HG02884 (cell line): Measurements from ENCODE around the gene CHST8.

Experiments used
- ATAC-seq: cut with Tn5 transposase; IDR thresholded peaks from one replicate; pipeline ENCODE4 v1.9.1; 2021; ENCODE audit warnings: mild to moderate bottlenecking, moderate library complexity; ENCODE audit not compliant: unreplicated experiment

Gene CHST8

GRCh38 chr19:33673258-33673875, 51.6 kb downstream of the CHST8 start:
- ATAC-seq: no peak

GRCh38 chr19:33673996-33674625, 52.4 kb downstream of the CHST8 start:
- ATAC-seq: no peak

- ATAC-seq: no peak
Observed at GRCh38 chr19:33674626-33675367, 53.0 kb downstream of the CHST8 start.

GRCh38 chr19:33675501-33676124, 53.9 kb downstream of the CHST8 start:
- no peak for ATAC-seq

DNA sequence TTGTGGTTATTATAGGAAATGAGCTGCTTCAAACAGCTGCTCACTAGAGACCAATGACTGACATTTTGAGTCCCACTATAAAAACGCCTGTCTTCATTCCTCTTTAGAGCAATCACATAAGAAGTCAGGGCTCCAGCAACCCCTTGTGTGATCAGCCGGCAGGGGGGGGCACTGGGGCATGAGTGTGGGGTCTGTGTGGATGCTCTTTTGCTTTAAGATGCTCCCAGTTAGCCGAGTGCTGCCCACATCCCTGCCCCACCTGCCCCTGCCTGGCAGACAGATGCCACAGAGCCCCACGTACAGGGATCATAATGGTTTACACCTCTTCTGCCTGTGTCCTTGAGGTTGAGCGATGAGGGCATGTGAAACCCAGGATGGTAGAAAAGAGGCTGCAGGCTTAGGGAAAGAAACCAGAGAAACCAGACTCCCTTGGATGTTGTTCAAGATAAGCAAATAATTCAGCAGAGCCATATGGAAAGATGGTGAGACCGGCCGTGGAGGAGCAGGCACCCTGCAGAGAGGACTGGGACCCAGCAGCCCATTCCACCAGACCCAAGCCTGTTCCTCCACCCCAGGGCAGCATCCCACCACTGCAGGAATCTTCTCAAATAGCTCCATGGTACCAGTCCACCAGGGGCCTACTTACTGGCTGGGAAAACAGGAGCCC, 55.4 kb downstream of the CHST8 start:
- no peak for ATAC-seq

- ATAC-seq: no peak
Observed at GRCh38 chr19:33677745-33678426, 56.1 kb downstream of the CHST8 start.

GRCh38 chr19:33678796-33679585, 57.2 kb downstream of the CHST8 start:
- no peak for ATAC-seq

GRCh38 chr19:33679696-33680095, 57.9 kb downstream of the CHST8 start:
- no peak for ATAC-seq

DNA sequence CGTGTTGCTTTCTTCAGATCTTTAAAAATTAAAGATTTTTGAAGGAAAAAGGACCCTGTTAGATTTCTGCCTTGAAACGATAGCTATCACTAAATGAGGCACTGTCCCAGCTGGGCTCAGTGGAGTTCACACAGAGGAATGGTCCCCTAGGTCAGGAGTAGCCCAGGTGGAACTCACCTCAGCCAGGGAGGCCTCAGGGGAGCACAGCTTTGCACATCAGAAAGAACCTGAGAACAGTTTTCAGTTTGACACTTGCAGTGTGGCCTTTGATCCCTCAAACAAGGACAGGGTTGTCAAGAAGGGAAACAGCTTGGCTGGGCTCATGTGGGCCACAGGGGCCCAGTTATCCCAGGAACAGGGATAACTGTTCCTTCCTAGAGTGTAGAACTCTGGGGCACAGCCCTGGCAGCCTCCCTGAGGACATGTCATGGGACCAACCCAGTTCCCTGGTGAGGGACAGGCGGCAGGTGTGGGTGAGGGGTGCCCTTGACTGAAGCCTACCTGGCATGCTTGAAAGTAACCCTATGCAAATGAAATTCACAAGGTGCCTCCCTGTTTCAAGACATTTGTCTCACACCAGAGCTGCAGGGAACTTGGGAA, 59.4 kb downstream of the CHST8 start:
- ATAC-seq: no peak

DNA sequence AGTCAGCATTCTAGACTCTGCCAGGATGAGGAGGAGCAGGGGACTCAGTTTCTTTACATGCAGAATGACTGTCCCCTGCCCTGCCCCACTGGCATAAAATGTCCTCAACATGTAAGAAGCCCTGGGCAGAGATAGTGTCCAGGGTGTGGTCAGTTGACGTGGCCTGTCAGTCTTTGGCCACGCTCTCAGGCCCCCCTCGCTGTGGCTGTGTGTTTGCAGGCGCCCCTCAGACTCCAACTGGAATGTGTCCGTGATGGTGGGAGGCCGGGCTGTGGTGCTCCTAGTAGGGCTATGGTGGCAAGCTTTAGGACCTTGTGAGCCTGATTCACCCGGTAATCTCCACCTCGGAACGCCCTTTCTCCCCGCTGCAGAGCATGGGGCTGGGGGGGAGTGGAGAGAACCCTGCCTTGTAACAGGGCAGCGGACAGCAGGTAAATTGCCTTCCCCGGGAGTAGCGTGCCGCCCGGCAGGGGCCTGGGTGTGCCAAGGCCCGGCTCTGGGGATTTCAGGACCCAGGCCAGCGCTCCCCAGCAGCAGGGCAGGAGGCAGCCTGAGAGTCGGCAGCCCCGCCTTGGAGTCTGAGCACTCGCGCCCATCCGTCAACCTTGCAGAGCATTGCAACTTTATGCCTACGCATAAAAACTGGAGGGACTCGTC, 62.3 kb downstream of the CHST8 start:
- ATAC-seq: no peak

DNA sequence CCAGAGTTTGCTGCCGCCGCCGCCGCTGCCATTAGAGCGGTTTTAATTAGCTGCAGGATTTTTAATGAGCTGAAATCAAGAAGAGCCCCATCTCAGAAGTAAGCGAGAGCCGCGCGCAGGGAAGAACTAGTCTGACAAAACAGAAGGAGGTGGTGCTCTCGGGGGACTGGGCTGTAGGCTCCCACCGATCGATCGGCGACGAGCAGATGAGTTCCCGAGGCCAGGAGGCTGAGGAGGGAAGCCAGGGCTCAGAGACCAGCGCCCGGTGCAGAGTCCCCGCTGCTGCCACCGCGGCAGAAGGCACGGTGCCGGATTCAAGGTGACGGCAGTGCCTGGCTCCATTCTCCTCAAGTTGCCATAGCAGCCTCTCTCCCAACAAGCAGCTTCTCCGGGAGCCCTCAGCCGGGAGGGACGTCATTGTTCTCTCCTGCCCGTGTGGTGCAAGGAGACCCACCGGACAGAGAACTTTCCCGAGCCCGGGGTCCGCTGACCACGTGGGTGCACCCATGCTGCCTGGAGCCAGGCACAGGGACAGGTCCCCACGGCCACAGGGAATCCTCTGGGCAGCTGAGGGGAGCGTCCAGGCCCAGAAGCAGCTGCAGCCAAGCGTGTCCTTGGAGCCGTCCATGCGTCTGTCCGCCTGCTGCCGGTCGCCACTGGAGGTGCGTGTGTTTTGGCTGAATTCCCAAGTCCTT, 62.9 kb downstream of the CHST8 start:
- no peak for ATAC-seq

GRCh38 chr19:33685541-33685940, 63.8 kb downstream of the CHST8 start:
- no peak for ATAC-seq

GRCh38 chr19:33686262-33686661, 64.5 kb downstream of the CHST8 start:
- no peak for ATAC-seq

DNA sequence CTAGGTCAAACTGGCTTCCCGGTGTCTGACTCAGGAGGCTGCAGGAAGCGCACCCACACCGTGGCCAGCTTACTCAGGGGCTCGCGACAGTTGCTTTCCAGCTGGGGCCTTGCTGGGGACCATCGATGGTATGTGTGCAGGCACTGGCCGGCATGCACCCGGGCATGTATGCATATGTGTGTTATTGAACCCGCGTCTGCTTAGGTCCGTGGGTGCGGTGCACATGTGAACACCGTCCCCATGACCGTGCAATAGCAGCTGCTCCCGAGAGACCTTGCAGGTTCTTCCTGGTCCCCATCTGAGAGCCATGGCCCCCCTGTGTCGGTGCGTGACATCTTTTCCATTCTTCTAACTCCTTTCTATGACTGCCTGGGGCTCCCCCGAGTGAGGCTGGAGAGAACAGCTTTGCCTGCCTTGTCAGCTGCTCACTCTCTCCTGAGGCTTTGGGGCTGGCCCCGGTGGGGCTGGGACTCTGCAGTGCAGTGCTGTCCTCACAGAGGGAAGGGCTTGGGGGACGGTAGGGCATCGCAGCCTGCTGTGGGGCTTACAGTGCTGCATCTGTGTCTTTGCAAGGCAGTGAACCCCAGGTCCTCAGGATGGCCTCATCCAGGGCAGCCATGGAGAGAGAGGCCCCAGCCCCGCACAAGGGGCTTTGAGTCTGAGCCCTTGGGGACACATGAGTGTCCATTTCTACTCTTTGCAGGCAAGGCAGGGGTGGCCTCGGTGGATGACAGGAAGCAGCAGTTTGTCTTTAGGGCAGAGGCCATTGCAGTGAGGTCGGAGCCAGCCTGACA, 65.1 kb downstream of the CHST8 start:
- ATAC-seq: no peak

GRCh38 chr19:33687481-33688170, 65.9 kb downstream of the CHST8 start:
- ATAC-seq: no peak

GRCh38 chr19:33688171-33688992, 66.6 kb downstream of the CHST8 start:
- ATAC-seq: no peak
